Activated CD8-positive, alpha-beta memory T cell treated with anti-CD3 and anti-CD28 coated beads, Interleukin-2, amount 50 U/mL, for 1 hour (primary cell): ENCODE measurements around the gene GNAT1.
A peak's percentile ranks its signal among the peaks of the same experiment; 100 is the strongest.

Source experiments
- DNase-seq: peaks from one replicate; pipeline ENCODE4 v3.0.0-alpha.2; 2020; ENCODE audit errors: extremely low read depth

Gene GNAT1

GRCh38 chr3:50190936-50191660 lies at the start of gene GNAT1:
GNAT1 (plus strand) TSS chr3:50191610; CDS start chr3:50191726, 116 bp downstream.
- DNase-seq: no peak

GRCh38 chr3:50146316-50146901 lies 45.0 kb upstream of the GNAT1 start:
- no peak for DNase-seq

GRCh38 chr3:50147016-50147415 lies 44.4 kb upstream of the GNAT1 start:
- no peak for DNase-seq

- DNase-seq: no peak
These were observed 44.0 kb upstream of the GNAT1 start for GRCh38 chr3:50147447-50147846.

GRCh38 chr3:50147861-50148260 lies 43.5 kb upstream of the GNAT1 start:
- DNase-seq: no peak

GRCh38 chr3:50150404-50150750 lies 41.0 kb upstream of the GNAT1 start:
- DNase-seq: no peak

- DNase-seq: no peak
These were observed 40.3 kb upstream of the GNAT1 start for GRCh38 chr3:50150863-50151686.

- no peak for DNase-seq
These were observed 39.7 kb upstream of the GNAT1 start for GRCh38 chr3:50151728-50152127.

GRCh38 chr3:50153782-50154475 lies 37.5 kb upstream of the GNAT1 start:
- no peak for DNase-seq

GRCh38 chr3:50154476-50154839 lies 37.0 kb upstream of the GNAT1 start:
- no peak for DNase-seq

- peak; percentile 10 for DNase-seq
These were observed 36.4 kb upstream of the GNAT1 start, which contains the start of gene SEMA3F for GRCh38 chr3:50154840-50155490. SEMA3F (plus strand) TSS chr3:50155324; CDS start chr3:50159623, 4,299 bp downstream.

GRCh38 chr3:50155491-50155878 lies 35.9 kb upstream of the GNAT1 start:
- DNase-seq: no peak

- no peak for DNase-seq
These were observed 35.5 kb upstream of the GNAT1 start for GRCh38 chr3:50155891-50156290.

GRCh38 chr3:50156549-50157493 lies 34.6 kb upstream of the GNAT1 start:
- DNase-seq: no peak

GRCh38 chr3:50157827-50158529 lies 33.4 kb upstream of the GNAT1 start:
- no peak for DNase-seq

- DNase-seq: no peak
These were observed 32.8 kb upstream of the GNAT1 start for GRCh38 chr3:50158530-50159146.

GRCh38 chr3:50160561-50160983 lies 30.8 kb upstream of the GNAT1 start:
- no peak for DNase-seq

GRCh38 chr3:50161320-50161719 lies 30.1 kb upstream of the GNAT1 start:
- DNase-seq: no peak
